ENCODE data around the gene HDGFL2. TPM values are rescaled to one million over a fixed set of nuclear protein-coding genes. Genes with fewer than 3 reads are reported as not detected.

HDGFL2 gene
- polyA plus RNA-seq, 3 donors = 7.0 to 13.2 (median 10.5) TPM

GRCh38 chr19:4471403-4472173, 509 bp upstream of the HDGFL2 start:
- WGBS (ENCODE audit: insufficient coverage) = under 1% methylated on average over 21 of the region's 33 CpGs
- intact Hi-C loops (cut with micrococcal nuclease) = loop anchor here in 1 of 2 donors (1.0 to 5.0 kb wide), 4 partner anchors 14 to 224 kb away; partner anchors contain the start of genes MPND, TNFAIP8L1, UBXN6 and YJU2
- H3K4me1 ChIP-seq (ENCODE audit: control insufficient read depth in 1 of 2, insufficient read depth in 2 of 2, low read length in 2 of 2) = peaks cover 30 to 35% of the 10 kb centered on the region in 2 donors
- H2AFZ ChIP-seq (ENCODE audit: insufficient read depth, low read depth, low read length, poor library complexity, severe bottlenecking) = peak overlapping the region; percentile 79
- no peak for TF ChIP-seq CTCF (IDR thresholded peaks at IDR 0.05)
- peak overlapping the region; percentile 74 to 94 (median 83) for H3K4me3 ChIP-seq (replicated peaks in 1 of 3; ENCODE audit: low read depth in 2 of 3, low read length in 3 of 3)
- DNase-seq = peak; percentile 99 to 100 (median 100)
- Mint-ChIP-seq H3K4me3 (no peak overlapping the region), H3K36me3 (peaks cover 6 to 15% of the 10 kb centered on the region in 2 donors), H3K27me3 (ENCODE audit: low read depth in 3 of 3) (peaks cover 0 to 1% (median 0%) of the 10 kb centered on the region in 3 donors), H3K9me3 (no peaks in the 10 kb centered on the region), H3K27ac (no peak overlapping the region), H3K4me1 (peaks cover 24% of the 10 kb centered on the region)
- H3K27me3 ChIP-seq (ENCODE audit: control insufficient read depth in 2 of 2, insufficient read depth in 2 of 2, low read length in 2 of 2) = no peaks in the 10 kb centered on the region
- no peaks in the 10 kb centered on the region for H3K9me3 ChIP-seq (replicated peaks in 1 of 2; ENCODE audit: control insufficient read depth in 1 of 2, insufficient read depth in 1 of 2, low read length in 2 of 2)
- H3K79me2 ChIP-seq (ENCODE audit: insufficient read depth, low read length) = peaks cover 17% of the 10 kb centered on the region
- peak overlapping the region; percentile 74 to 87 for H3K27ac ChIP-seq (ENCODE audit: low read depth in 1 of 2, low read length in 2 of 2)
- peaks cover 8 to 11% of the 10 kb centered on the region in 2 donors for H3K36me3 ChIP-seq (replicated peaks in 1 of 2; ENCODE audit: control insufficient read depth in 1 of 2, insufficient read depth in 2 of 2, low read length in 2 of 2)
- peak overlapping the region; percentile 95 for H3K4me2 ChIP-seq (replicated peaks; ENCODE audit: extremely low read depth, low read length, poor library complexity, severe bottlenecking)
- peaks cover 26% of the 10 kb centered on the region for H4K20me1 ChIP-seq (ENCODE audit: insufficient read depth, low read length)
- peak overlapping the region; percentile 68 for H3K9ac ChIP-seq (ENCODE audit: insufficient read depth, low read length, poor library complexity, severe bottlenecking)

GRCh38 chr19:4473011-4473762, 1.1 kb downstream of the HDGFL2 start:
- no peak overlapping the region for H2AFZ ChIP-seq (ENCODE audit: insufficient read depth, low read depth, low read length, poor library complexity, severe bottlenecking)
- WGBS (ENCODE audit: insufficient coverage) = 39% methylated on average over 23 of the region's 25 CpGs
- H3K4me3 ChIP-seq (replicated peaks in 1 of 3; ENCODE audit: low read depth in 2 of 3, low read length in 3 of 3) = peak overlapping the region; percentile 58 to 83 (median 72)
- H3K4me1 ChIP-seq (ENCODE audit: control insufficient read depth in 1 of 2, insufficient read depth in 2 of 2, low read length in 2 of 2) = peaks cover 30 to 35% of the 10 kb centered on the region in 2 donors
- H3K27ac Mint-ChIP-seq = peak overlapping the region in 3 of 7 donors; percentile 8 to 68 (median 60)
- H3K4me1 Mint-ChIP-seq = peaks cover 24% of the 10 kb centered on the region
- peak overlapping the region in 1 of 2 donors; percentile 31 for H3K27ac ChIP-seq (ENCODE audit: low read depth in 1 of 2, low read length in 2 of 2)
- intact Hi-C loops (cut with micrococcal nuclease) = loop anchor here in 1 of 2 donors (2.0 to 5.0 kb wide), 2 partner anchors 130 to 226 kb away; partner anchors contain the start of genes MPND and YJU2
- no peaks in the 10 kb centered on the region for H3K9me3 Mint-ChIP-seq
- H3K36me3 Mint-ChIP-seq = peaks cover 18 to 31% of the 10 kb centered on the region in 2 donors
- H3K79me2 ChIP-seq (ENCODE audit: insufficient read depth, low read length) = peaks cover 17% of the 10 kb centered on the region
- H3K4me3 Mint-ChIP-seq = peak overlapping the region; percentile 68
- H3K27me3 ChIP-seq (ENCODE audit: control insufficient read depth in 2 of 2, insufficient read depth in 2 of 2, low read length in 2 of 2) = no peaks in the 10 kb centered on the region
- no peaks in the 10 kb centered on the region for H3K9me3 ChIP-seq (replicated peaks in 1 of 2; ENCODE audit: control insufficient read depth in 1 of 2, insufficient read depth in 1 of 2, low read length in 2 of 2)
- peaks cover 0 to 1% (median 0%) of the 10 kb centered on the region in 3 donors for H3K27me3 Mint-ChIP-seq (ENCODE audit: low read depth in 3 of 3)
- peaks cover 26% of the 10 kb centered on the region for H4K20me1 ChIP-seq (ENCODE audit: insufficient read depth, low read length)
- H3K9ac ChIP-seq (ENCODE audit: insufficient read depth, low read length, poor library complexity, severe bottlenecking) = peak overlapping the region; percentile 70
- no peak for DNase-seq
- no peak for TF ChIP-seq CTCF (IDR thresholded peaks at IDR 0.05)
- H3K4me2 ChIP-seq (replicated peaks; ENCODE audit: extremely low read depth, low read length, poor library complexity, severe bottlenecking) = peak overlapping the region; percentile 95
- peaks cover 17 to 25% of the 10 kb centered on the region in 2 donors for H3K36me3 ChIP-seq (replicated peaks in 1 of 2; ENCODE audit: control insufficient read depth in 1 of 2, insufficient read depth in 2 of 2, low read length in 2 of 2)

All from CD14-positive monocyte (primary cell).